ENCODE data around the gene CLTA.

DNA sequence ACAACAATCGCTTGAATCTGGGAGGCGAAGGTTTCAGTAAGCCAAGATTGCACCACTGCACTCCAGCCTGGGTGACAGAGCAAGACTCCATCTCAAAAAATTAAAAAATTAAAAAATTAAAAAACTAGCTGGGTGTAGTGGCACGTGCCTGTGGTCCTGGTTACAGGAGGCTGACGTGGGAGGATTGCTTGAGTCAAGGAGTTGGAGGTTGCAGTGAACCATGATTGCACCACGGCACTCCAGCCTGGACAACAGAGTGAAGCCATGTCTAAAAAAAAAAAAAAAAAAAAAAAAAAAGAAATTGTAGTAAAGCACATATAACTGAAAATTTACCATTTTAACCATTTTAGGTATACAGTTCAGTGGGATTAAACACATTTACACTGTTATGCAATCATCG is 34.6 kb upstream of the CLTA start:
- no peak for TF ChIP-seq POLR2A (IDR thresholded peaks at IDR 0.05)
- TF ChIP-seq, protein P1, sequence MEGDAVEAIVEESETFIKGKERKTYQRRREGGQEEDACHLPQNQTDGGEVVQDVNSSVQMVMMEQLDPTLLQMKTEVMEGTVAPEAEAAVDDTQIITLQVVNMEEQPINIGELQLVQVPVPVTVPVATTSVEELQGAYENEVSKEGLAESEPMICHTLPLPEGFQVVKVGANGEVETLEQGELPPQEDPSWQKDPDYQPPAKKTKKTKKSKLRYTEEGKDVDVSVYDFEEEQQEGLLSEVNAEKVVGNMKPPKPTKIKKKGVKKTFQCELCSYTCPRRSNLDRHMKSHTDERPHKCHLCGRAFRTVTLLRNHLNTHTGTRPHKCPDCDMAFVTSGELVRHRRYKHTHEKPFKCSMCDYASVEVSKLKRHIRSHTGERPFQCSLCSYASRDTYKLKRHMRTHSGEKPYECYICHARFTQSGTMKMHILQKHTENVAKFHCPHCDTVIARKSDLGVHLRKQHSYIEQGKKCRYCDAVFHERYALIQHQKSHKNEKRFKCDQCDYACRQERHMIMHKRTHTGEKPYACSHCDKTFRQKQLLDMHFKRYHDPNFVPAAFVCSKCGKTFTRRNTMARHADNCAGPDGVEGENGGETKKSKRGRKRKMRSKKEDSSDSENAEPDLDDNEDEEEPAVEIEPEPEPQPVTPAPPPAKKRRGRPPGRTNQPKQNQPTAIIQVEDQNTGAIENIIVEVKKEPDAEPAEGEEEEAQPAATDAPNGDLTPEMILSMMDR (IDR thresholded peaks at IDR 0.05): no peak
- no peak for TF ChIP-seq POLR2AphosphoS5 (IDR thresholded peaks at IDR 0.05; ENCODE audit: insufficient read depth in 1 of 2, low read depth in 1 of 2)
